H1 (cell line): ENCODE measurements around the gene C1GALT1.

Experiments
- CREB1 ChIP-seq: IDR thresholded peaks from 2 replicates; pipeline ENCODE4 v1.6.1; 2012; ENCODE audit warnings: inconsistent platforms
- CTCF ChIP-seq, 3 experiments: IDR thresholded peaks; 1 replicate in 2 of 3; 2 replicates in 1 of 3; pipeline versions ENCODE4 v1.5.1 to v1.6.1; 2011; ENCODE audit warnings: low read length in 3 of 3, mild to moderate bottlenecking in 3 of 3, inconsistent platforms in 2 of 3, low read depth in 1 of 3, moderate library complexity in 1 of 3; ENCODE audit not compliant: insufficient read depth in 1 of 3; ENCODE audit errors: control extremely low read depth in 1 of 3
- POLR2AphosphoS5 ChIP-seq: IDR thresholded peaks from 2 replicates; pipeline ENCODE4 v1.6.1; 2011; ENCODE audit warnings: low read depth, low read length
- SUZ12 ChIP-seq: fragments of 200-600 bp; sonication (generic); IDR thresholded peaks from 2 replicates; pipeline ENCODE4 v1.6.1; 2012; ENCODE audit warnings: mild to moderate bottlenecking, inconsistent platforms, low read length, moderate library complexity, mixed read lengths
- TEAD4 ChIP-seq: IDR thresholded peaks from 2 replicates; pipeline ENCODE4 v1.6.1; 2012; ENCODE audit warnings: low read depth, low read length, inconsistent platforms, mixed read lengths

- TF ChIP-seq CREB1 (no peak), CTCF (IDR thresholded peaks at IDR 0.05; ENCODE audit: control extremely low read depth in 1 of 3, insufficient read depth in 1 of 3, low read depth in 1 of 3, low read length in 3 of 3) (peak in 1 of 3 experiments; percentile 5; a peak in 1 of 4 replicates), SUZ12 (no peak), POLR2AphosphoS5 (no peak; the same call in 1 of the 2 replicates), TEAD4 (no peak)
These were observed 707 bp upstream of the C1GALT1 start for GRCh38 chr7:7181519-7182155.
